NCI-H2029 (cell line): ENCODE results near the gene HEPH.
"Not testable (repeated sequence)": the region's sequence is repeated elsewhere in the genome, so short reads cannot be mapped to it uniquely, and the experiment has no call there.

Source experiments
- DNase-seq: peaks from one replicate; lab custom pipeline; 2025; lab: John Stamatoyannopoulos, UW

HEPH gene

DNA sequence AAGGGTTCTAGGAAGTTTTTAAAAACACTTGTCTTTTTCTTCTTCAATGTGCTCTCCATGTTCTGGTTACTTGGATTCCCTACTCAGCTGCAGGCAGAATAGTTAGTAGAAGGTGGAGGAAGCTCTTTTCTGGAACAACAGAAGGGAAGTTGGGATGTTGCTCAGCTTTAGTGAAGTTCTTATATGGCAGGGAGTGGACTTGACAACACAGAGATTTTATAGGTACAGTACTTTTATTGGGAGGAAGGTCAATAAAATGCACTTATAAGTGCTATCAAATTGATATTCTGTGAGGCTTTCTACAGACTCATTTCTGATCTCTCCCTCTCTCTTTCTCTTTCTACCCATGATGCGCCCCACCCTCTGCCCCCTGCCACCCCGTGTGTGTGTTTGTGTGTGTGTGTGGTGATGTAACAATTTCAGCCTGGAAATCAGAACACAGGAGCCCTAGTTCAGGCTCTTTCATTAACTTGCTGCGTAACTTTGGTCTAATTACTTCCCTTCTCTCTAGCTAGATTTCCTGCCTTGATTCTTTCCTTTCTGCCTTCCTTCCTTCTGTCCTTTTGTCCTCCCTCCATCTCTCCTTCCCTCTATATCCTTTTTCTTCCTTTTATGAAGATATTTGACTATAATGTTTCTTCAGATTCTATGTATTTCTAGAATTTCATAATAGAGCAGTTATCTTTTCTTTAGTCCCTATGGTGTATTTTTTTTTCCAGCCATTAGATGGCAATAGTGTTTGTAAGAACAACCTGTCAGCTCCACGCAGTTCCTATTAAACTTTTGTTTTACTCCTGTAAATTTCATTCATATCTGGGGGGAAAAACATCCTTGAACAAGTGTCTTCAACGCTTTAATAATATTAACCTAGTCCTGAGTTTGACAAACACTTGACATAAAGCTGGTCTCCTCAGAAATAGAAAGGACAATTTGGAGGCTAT, 37.1 kb downstream of the HEPH start:
- DNase-seq, result no peak

DNA sequence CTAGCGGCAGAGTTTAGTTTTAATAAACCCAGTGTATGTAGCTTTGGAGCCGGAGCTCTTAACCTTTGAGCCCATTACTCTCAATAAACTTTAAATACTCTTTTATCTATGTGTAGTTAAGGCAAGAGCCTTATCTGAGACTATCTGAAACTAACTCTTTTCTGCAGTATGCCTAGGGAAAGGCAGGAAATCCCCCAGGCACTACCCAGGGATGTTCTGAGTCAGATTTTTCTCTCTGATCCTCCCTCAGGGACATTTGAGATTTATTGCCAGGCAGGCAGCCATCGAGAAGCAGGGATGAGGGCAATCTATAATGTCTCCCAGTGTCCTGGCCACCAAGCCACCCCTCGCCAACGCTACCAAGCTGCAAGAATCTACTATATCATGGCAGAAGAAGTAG, 39.1 kb downstream of the HEPH start:
- no peak for DNase-seq

GRCh38 chrX:66221856-66222255, 57.8 kb downstream of the HEPH start:
- DNase-seq, result no peak

GRCh38 chrX:66232296-66232695, 68.2 kb downstream of the HEPH start:
- DNase-seq, result no peak

GRCh38 chrX:66233209-66233608, 69.2 kb downstream of the HEPH start:
- DNase-seq, result no peak

GRCh38 chrX:66233904-66234303, 69.9 kb downstream of the HEPH start:
- not testable (repeated sequence) for DNase-seq

DNA sequence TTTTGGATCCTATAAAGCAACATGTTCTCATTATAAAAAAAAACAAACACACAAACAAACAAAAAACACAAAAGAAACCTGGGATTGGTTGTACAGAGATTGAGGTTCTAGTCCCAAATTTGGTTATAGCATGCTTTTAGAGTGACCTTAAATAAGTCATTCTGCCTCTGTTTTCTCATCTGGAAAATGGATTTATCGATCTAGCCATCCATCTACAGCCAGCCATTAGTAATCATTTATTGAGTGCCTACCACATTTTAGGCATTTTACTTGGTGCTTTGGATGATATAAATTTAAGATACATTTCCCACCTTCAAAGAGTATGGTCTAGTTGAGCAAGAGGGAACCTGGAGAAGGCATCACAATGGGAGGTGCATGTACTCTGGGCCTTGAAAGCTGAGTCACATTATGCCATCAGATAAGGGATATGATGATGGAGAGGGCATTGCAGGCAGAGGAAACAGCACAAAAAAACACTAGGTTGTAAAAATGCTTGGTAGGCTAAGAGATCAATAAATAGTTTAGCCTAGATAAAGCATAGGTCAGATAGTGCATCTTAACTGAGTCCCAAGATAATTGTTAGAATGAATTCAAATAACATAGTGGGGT, 91.4 kb downstream of the HEPH start:
- no peak for DNase-seq

- DNase-seq, result no peak
These were observed 98.8 kb downstream of the HEPH start for GRCh38 chrX:66262807-66263206.
